HEK293 (cell line): ENCODE results near the gene TRMT112.

Experiments used
- BCL11B ChIP-seq: fragments of 450-650 bp; formaldehyde crosslinking; IDR thresholded peaks from 2 replicates; pipeline ENCODE4 v1.5.1; 2016; ENCODE audit warnings: low read depth, missing biosample characterization, missing genetic modification characterization
- GLIS2 ChIP-seq: fragments of 450-650 bp; formaldehyde crosslinking; IDR thresholded peaks from 2 replicates; pipeline ENCODE4 v1.5.1; 2016; ENCODE audit warnings: missing biosample characterization, missing genetic modification characterization
- KLF7 ChIP-seq: fragments of 450-650 bp; formaldehyde crosslinking; IDR thresholded peaks from 2 replicates; pipeline ENCODE4 v1.5.1; 2016; ENCODE audit warnings: missing biosample characterization, missing genetic modification characterization, borderline replicate concordance
- KLF9 ChIP-seq: fragments of 450-650 bp; formaldehyde crosslinking; IDR thresholded peaks from 2 replicates; pipeline ENCODE4 v1.5.1; 2016; ENCODE audit warnings: missing biosample characterization, missing genetic modification characterization, low read depth
- OSR2 ChIP-seq: fragments of 450-650 bp; formaldehyde crosslinking; IDR thresholded peaks from 2 replicates; pipeline ENCODE4 v1.5.1; 2016; ENCODE audit warnings: missing biosample characterization, missing genetic modification characterization
- PRDM1 ChIP-seq: fragments of 450-650 bp; formaldehyde crosslinking; IDR thresholded peaks from 2 replicates; pipeline ENCODE4; 2016; ENCODE audit warnings: missing biosample characterization, missing genetic modification characterization
- PRDM2 ChIP-seq: fragments of 450-650 bp; formaldehyde crosslinking; IDR thresholded peaks from 2 replicates; pipeline ENCODE4 v1.5.1; 2016; ENCODE audit warnings: missing biosample characterization, missing genetic modification characterization, borderline replicate concordance
- PRDM6 ChIP-seq: fragments of 450-650 bp; formaldehyde crosslinking; IDR thresholded peaks from 2 replicates; pipeline ENCODE4 v1.5.1; 2017; ENCODE audit warnings: missing biosample characterization, missing genetic modification characterization
- ZBTB21 ChIP-seq: fragments of 450-650 bp; formaldehyde crosslinking; IDR thresholded peaks from 2 replicates; pipeline ENCODE4 v1.5.1; 2017; ENCODE audit warnings: missing biosample characterization, missing genetic modification characterization
- ZBTB6 ChIP-seq: fragments of 450-650 bp; formaldehyde crosslinking; IDR thresholded peaks from 2 replicates; pipeline ENCODE4 v1.5.1; 2017; ENCODE audit warnings: missing biosample characterization, missing genetic modification characterization
- ZBTB8A ChIP-seq: fragments of 450-650 bp; formaldehyde crosslinking; IDR thresholded peaks from 2 replicates; pipeline ENCODE4 v1.5.1; 2016; ENCODE audit warnings: missing biosample characterization, missing genetic modification characterization
- ZFP37 ChIP-seq: fragments of 450-650 bp; formaldehyde crosslinking; IDR thresholded peaks from 2 replicates; pipeline ENCODE4 v1.5.1; 2016; ENCODE audit warnings: missing biosample characterization, missing genetic modification characterization
- ZIC2 ChIP-seq: fragments of 450-650 bp; formaldehyde crosslinking; IDR thresholded peaks from 2 replicates; pipeline ENCODE4 v1.5.1; 2016; ENCODE audit warnings: missing biosample characterization, missing genetic modification characterization
- ZNF10 ChIP-seq: fragments of 450-650 bp; formaldehyde crosslinking; IDR thresholded peaks from 2 replicates; pipeline ENCODE4 v1.5.1; 2017; ENCODE audit warnings: missing biosample characterization, missing genetic modification characterization
- ZNF121 ChIP-seq: fragments of 450-650 bp; formaldehyde crosslinking; IDR thresholded peaks from 2 replicates; pipeline ENCODE4 v1.5.1; 2016; ENCODE audit warnings: missing biosample characterization, missing genetic modification characterization
- ZNF214 ChIP-seq: fragments of 450-650 bp; formaldehyde crosslinking; IDR thresholded peaks from 2 replicates; pipeline ENCODE4 v1.5.1; 2017; ENCODE audit warnings: missing biosample characterization, mild to moderate bottlenecking, missing genetic modification characterization, borderline replicate concordance
- ZNF280D ChIP-seq: fragments of 450-650 bp; formaldehyde crosslinking; IDR thresholded peaks from 2 replicates; pipeline ENCODE4 v1.5.1; 2016; ENCODE audit warnings: missing biosample characterization, missing genetic modification characterization
- ZNF292 ChIP-seq: fragments of 450-650 bp; formaldehyde crosslinking; IDR thresholded peaks from 2 replicates; pipeline ENCODE4 v1.5.1; 2016; ENCODE audit warnings: low read depth, missing biosample characterization, missing genetic modification characterization, borderline replicate concordance
- ZNF37A ChIP-seq: fragments of 450-650 bp; IDR thresholded peaks from 2 replicates; pipeline ENCODE4 v1.5.1; 2018; ENCODE audit warnings: missing biosample characterization, missing genetic modification characterization
- ZNF416 ChIP-seq: fragments of 450-650 bp; formaldehyde crosslinking; IDR thresholded peaks from 2 replicates; pipeline ENCODE4 v1.5.1; 2016; ENCODE audit warnings: missing biosample characterization, missing genetic modification characterization
- ZNF423 ChIP-seq: fragments of 450-650 bp; formaldehyde crosslinking; IDR thresholded peaks from 2 replicates; pipeline ENCODE4 v1.5.1; 2016; ENCODE audit warnings: missing biosample characterization, missing genetic modification characterization
- ZNF555 ChIP-seq: fragments of 450-650 bp; formaldehyde crosslinking; conservative IDR thresholded peaks from 2 replicates; pipeline ENCODE4 v1.5.1; 2017; ENCODE audit warnings: missing biosample characterization, mild to moderate bottlenecking, missing genetic modification characterization, inconsistent platforms
- ZNF600 ChIP-seq: fragments of 450-650 bp; formaldehyde crosslinking; IDR thresholded peaks from 2 replicates; pipeline ENCODE4 v1.5.1; 2016; ENCODE audit warnings: missing biosample characterization, missing genetic modification characterization
- ZNF660 ChIP-seq: fragments of 450-650 bp; IDR thresholded peaks from 2 replicates; pipeline ENCODE4 v1.5.1; 2018; ENCODE audit warnings: missing biosample characterization, mild to moderate bottlenecking, missing genetic modification characterization
- ZNF776 ChIP-seq: fragments of 450-650 bp; formaldehyde crosslinking; IDR thresholded peaks from 2 replicates; pipeline ENCODE4 v1.5.0; 2017; ENCODE audit warnings: missing biosample characterization, missing genetic modification characterization, borderline replicate concordance
- ZNF792 ChIP-seq: fragments of 450-650 bp; formaldehyde crosslinking; IDR thresholded peaks from 2 replicates; pipeline ENCODE4 v1.5.1; 2016; ENCODE audit warnings: missing biosample characterization, missing genetic modification characterization
- ZSCAN18 ChIP-seq: fragments of 450-650 bp; formaldehyde crosslinking; IDR thresholded peaks from 2 replicates; pipeline ENCODE4 v1.5.1; 2016; ENCODE audit warnings: missing biosample characterization, missing genetic modification characterization

The TRMT112 gene

GRCh38 chr11:64317961-64318765 is 804 bp upstream of the TRMT112 start, which contains the start of gene PRDX5 (continued):
- TF ChIP-seq ZSCAN18 (tag by site-specific recombination) (no peak), KLF7 (tag by site-specific recombination) (no peak), ZBTB6 (no peak), PRDM6 (tag by site-specific recombination) (no peak), ZNF292 (tag by site-specific recombination) (no peak), ZNF776 (tag by site-specific recombination) (no peak), BCL11B (tag by site-specific recombination) (peak; percentile 27; the same call in 1 of the 2 replicates), ZIC2 (tag by site-specific recombination) (peak; percentile 80), ZNF37A (tag by site-specific recombination) (no peak), PRDM2 (tag by site-specific recombination) (no peak), ZNF121 (tag by site-specific recombination) (no peak), ZNF10 (tag by site-specific recombination) (no peak), GLIS2 (peak; percentile 90), ZNF416 (tag by site-specific recombination) (no peak), ZNF214 (tag by site-specific recombination) (no peak), ZNF423 (tag by site-specific recombination) (peak; percentile 35; the same call in 1 of the 2 replicates), ZNF660 (tag by site-specific recombination) (no peak), PRDM1 (tag by site-specific recombination) (no peak), OSR2 (tag by site-specific recombination) (0 out of 2 replicates have a peak, but pooled peaks have one; percentile 8), ZBTB8A (tag by site-specific recombination) (peak; percentile 95), ZFP37 (tag by site-specific recombination) (peak; percentile 37; the same call in 1 of the 2 replicates), ZNF792 (tag by site-specific recombination) (0 out of 2 replicates have a peak, but pooled peaks have one; percentile 19), ZNF600 (tag by site-specific recombination) (peak; percentile 64), KLF9 (tag by site-specific recombination) (0 out of 2 replicates have a peak, but pooled peaks have one; percentile 48), ZNF555 (tag by site-specific recombination) (no peak), ZNF280D (no peak), ZBTB21 (tag by site-specific recombination) (no peak)
